Measurements from ENCODE around the gene TDRD6.

The TDRD6 gene

DNA sequence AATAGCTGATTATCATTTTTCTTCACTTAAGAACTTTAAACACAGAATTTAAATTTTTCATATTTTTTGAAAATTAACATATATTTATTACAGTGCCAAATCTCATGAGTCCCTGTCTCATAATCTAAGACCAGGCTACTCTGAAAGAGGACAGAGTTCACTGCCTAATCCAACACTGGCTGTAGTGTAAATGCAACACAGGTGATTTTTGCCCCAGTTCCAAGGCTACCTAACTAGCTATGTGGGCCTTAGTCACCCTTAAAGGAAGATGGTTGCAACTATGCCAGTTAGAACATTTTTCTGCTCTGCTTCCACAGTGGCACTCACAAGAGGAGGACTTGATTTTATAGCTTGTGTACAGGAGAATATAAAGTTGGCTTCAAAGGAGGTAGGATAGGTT is 30.0 kb upstream of the TDRD6 start:
- H3K9me3 Mint-ChIP-seq = no peaks in the 10 kb centered on the region
- H3K27me3 Mint-ChIP-seq = peaks cover 16 to 17% of the 10 kb centered on the region in 2 donors
- no peak overlapping the region for H3K4me3 Mint-ChIP-seq
- H3K27ac Mint-ChIP-seq = no peak overlapping the region
- H3K36me3 Mint-ChIP-seq = no peaks in the 10 kb centered on the region
- ATAC-seq (replicated peaks) (no peak), DNase-seq (no peak)
- peaks cover 4 to 10% of the 10 kb centered on the region in 2 donors for H3K4me1 Mint-ChIP-seq

DNA sequence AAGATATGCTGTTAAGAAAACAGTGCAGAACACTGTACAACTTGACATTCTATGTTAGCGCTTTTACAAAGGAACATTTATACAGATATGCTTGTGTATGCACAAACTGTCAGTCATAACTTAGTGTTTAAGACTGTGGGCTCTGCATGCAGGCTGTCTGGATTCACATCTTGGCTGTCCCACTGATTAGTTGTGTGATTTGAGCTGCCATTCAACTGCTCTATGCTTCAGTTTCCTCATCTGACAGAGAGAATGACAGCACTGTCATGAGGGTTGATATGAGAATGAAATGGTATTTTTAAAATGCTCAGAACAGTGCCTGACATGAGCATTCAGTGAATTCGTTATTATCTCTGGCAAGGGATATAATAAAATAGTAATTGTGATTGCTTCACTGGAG is 26.2 kb upstream of the TDRD6 start:
- no peak for ATAC-seq (replicated peaks)

DNA sequence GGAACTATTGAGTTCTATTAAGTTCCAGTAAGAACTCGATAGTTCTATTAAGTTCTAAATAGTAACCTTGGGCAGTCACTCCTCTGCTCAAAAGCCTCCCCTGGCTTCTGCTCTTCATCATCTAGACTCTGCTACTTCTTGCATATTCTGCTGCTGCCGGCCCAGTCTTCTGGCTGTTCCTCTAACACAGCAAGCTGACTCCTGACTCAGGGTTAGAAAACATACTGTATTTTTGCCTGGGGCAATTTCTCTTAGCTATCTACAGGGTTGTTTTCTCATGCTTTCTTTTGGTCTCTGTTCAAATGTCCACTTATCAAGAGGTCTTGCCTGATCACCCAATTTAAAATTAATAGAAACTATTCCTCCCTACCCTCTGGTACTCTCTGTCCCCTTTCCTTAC is 20.3 kb upstream of the TDRD6 start:
- DNase-seq (no peak), ATAC-seq (replicated peaks) (no peak)
- Mint-ChIP-seq H3K4me3 (no peak overlapping the region), H3K4me1 (no peaks in the 10 kb centered on the region), H3K9me3 (no peaks in the 10 kb centered on the region), H3K36me3 (no peaks in the 10 kb centered on the region), H3K27ac (no peak overlapping the region), H3K27me3 (no peaks in the 10 kb centered on the region)

More for the DNA sequence above, 26.2 kb upstream of the TDRD6 start:
- no peak overlapping the region for H3K27ac Mint-ChIP-seq
- H3K27me3 Mint-ChIP-seq = no peaks in the 10 kb centered on the region
- H3K4me3 Mint-ChIP-seq = no peak overlapping the region
- no peaks in the 10 kb centered on the region for H3K9me3 Mint-ChIP-seq
- H3K36me3 Mint-ChIP-seq = no peaks in the 10 kb centered on the region
- no peak for DNase-seq
- no peaks in the 10 kb centered on the region for H3K4me1 Mint-ChIP-seq

DNA sequence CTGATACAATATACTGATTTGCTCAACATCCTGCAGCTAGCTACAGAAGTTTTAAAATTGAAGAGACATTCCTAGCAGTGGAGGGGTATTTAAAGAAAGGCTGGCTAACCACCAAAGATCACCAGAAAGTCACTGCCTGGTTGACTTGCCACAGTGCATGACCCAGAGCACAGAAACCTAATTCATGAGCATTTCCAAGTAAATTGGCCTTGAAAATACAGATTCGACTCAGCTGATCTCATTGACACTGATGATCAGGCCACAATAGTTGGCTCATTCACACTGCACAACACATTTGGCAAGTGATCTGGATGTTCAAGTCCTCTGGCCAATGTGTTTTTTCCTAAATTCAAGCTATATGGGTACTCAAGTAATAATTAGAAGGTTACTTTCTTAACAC is 13.3 kb upstream of the TDRD6 start:
- Mint-ChIP-seq H3K4me1 (no peaks in the 10 kb centered on the region), H3K36me3 (no peaks in the 10 kb centered on the region), H3K4me3 (no peak overlapping the region), H3K27me3 (no peaks in the 10 kb centered on the region), H3K27ac (no peak overlapping the region), H3K9me3 (no peaks in the 10 kb centered on the region)
- ATAC-seq (replicated peaks) (no peak), DNase-seq (no peak)

DNA sequence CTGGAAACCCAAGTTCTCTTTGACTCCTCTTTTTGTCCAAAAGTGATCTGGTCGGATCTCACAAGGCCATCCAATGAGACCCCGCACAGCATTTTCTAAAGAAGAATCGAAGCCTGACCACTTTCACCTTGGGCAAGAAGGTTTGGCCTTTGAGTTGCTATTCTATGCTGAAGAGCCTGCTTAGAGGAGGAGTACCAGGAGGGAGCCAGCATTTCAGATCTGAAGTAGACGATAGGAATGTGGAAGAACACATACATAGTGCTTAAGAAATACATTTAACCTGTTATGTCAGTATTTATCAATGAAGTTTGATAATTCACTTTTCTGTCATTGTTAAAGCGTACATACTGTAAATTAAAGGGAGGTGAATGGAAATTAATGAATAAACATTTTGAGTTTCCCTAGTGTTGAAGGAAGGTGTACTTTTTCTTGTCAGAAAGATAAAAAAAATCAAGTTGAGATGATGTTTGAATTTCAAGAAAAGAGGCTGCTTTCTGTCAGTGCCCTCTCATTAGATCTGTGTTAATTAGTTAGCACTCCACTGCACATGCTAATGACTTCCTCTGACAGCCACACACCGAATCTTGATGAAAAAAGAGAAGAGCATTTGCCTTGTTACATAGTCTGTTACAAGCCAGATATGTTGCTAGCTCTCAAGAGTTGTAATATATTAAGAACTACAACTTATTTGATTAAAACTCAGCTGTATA is 10.9 kb upstream of the TDRD6 start:
- Mint-ChIP-seq H3K27me3 (peaks cover 0 to 3% of the 10 kb centered on the region in 2 donors), H3K4me3 (no peak overlapping the region), H3K27ac (no peak overlapping the region), H3K9me3 (no peaks in the 10 kb centered on the region), H3K36me3 (no peaks in the 10 kb centered on the region), H3K4me1 (no peaks in the 10 kb centered on the region)
- DNase-seq = no peak
- ATAC-seq (replicated peaks) = no peak

DNA sequence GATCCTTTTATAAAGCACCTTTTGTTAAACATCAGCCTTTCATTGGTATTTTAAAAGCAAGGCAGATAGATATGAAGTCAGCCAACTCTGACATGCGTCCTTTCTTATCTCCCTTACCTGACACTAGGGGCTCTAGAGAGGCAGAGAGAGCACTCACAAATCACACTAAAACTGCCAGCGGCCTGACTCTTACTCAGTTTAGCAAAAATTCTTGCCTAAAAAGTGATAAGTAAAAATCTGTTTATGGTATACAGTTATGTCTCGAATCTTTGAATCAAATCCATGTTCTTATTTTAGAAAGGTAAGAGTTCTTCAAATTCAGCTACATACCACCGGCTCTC is 10.4 kb upstream of the TDRD6 start:
- peaks cover 0 to 5% of the 10 kb centered on the region in 2 donors for H3K27me3 Mint-ChIP-seq

DNA sequence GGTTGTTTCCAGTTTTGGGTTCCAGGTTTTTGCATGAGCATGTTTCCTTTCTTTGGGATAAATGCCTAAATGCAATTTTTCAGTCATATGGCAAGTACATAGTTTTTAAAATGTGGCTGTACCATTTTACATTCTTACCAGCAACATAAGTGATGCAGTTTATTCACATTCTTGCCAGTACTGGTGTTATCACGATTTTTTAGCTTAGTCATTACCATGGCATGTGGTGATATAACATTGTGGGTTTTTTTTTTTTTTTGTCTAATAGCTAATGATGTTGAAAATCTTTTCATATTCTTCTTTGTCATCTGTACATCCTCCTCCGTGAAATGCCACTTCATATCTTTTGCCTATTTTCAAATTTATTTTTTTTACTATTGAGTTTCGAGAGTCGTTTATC is 2.9 kb upstream of the TDRD6 start:
- Mint-ChIP-seq H3K36me3 (no peaks in the 10 kb centered on the region), H3K27me3 (peaks cover under 1 to 9% of the 10 kb centered on the region in 2 donors), H3K4me3 (no peak overlapping the region), H3K4me1 (no peaks in the 10 kb centered on the region), H3K9me3 (no peaks in the 10 kb centered on the region), H3K27ac (no peak overlapping the region)
- DNase-seq (no peak), ATAC-seq (replicated peaks) (no peak)

More for the DNA sequence above, 10.4 kb upstream of the TDRD6 start:
- H3K4me1 Mint-ChIP-seq = no peaks in the 10 kb centered on the region
- ATAC-seq (replicated peaks) = no peak
- no peaks in the 10 kb centered on the region for H3K36me3 Mint-ChIP-seq
- no peak overlapping the region for H3K4me3 Mint-ChIP-seq
- DNase-seq = no peak
- H3K27ac Mint-ChIP-seq = no peak overlapping the region
- no peaks in the 10 kb centered on the region for H3K9me3 Mint-ChIP-seq

DNA sequence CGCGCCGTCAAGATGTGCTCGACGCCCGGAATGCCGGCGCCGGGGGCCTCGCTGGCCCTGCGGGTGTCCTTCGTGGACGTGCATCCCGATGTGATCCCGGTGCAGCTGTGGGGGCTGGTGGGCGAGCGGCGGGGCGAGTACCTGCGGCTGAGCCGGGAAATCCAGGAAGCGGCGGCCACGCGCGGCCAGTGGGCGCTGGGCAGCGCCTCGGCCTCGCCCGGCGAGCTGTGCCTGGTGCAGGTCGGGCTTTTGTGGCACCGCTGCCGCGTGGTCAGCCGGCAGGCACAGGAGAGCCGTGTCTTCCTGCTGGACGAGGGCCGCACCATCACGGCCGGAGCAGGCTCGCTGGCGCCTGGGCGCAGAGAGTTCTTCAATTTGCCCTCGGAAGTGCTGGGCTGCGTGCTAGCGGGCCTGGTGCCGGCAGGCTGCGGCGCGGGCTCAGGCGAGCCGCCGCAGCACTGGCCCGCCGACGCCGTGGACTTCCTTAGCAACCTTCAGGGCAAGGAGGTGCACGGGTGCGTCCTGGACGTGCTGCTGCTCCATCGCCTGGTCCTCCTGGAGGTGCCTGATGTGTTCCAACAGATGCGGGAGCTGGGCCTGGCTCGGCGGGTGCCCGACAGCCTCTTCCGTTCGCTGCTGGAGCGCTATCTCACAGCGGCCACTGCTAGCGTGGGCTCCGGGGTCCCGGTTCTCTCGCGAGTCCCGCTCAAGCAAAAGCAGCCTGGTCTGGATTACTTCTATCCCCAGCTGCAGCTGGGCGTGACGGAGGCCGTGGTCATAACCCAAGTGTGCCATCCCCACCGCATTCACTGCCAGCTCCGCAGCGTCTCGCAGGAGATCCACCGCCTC is 656 bp downstream of the TDRD6 start:
- Mint-ChIP-seq H3K36me3 (no peaks in the 10 kb centered on the region), H3K9me3 (no peaks in the 10 kb centered on the region), H3K4me3 (no peak overlapping the region), H3K4me1 (no peaks in the 10 kb centered on the region), H3K27me3 (peaks cover 4 to 5% of the 10 kb centered on the region in 2 donors), H3K27ac (no peak overlapping the region)
- ATAC-seq (replicated peaks) = no peak
- DNase-seq = no peak

DNA sequence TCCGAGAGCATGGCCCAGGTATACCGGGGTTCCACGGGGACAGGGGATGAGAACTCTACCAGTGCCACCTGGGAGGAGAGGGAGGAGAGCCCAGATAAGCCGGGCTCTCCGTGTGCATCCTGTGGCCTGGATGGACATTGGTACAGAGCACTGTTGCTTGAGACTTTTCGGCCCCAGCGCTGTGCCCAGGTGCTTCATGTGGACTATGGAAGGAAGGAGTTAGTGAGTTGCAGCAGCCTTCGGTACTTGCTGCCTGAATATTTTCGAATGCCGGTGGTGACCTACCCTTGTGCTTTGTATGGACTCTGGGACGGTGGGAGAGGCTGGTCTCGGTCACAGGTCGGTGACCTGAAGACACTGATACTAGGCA is 1.3 kb downstream of the TDRD6 start:
- no peaks in the 10 kb centered on the region for H3K4me1 Mint-ChIP-seq
- peaks cover 4 to 5% of the 10 kb centered on the region in 2 donors for H3K27me3 Mint-ChIP-seq
- no peaks in the 10 kb centered on the region for H3K9me3 Mint-ChIP-seq
- no peaks in the 10 kb centered on the region for H3K36me3 Mint-ChIP-seq
- H3K4me3 Mint-ChIP-seq = no peak overlapping the region
- ATAC-seq (replicated peaks) = no peak
- no peak for DNase-seq
- H3K27ac Mint-ChIP-seq = no peak overlapping the region

DNA sequence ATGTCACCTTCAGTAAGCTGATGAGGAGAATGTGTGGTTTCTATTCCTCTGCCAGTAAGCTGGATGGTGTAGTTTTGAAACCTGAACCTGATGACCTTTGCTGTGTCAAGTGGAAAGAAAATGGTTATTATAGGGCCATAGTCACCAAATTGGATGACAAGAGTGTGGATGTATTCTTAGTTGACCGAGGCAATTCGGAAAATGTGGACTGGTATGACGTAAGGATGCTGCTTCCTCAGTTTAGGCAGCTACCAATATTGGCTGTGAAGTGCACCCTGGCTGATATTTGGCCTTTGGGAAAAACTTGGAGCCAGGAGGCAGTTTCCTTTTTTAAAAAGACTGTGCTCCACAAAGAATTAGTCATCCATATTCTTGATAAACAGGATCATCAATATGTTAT is 2.0 kb downstream of the TDRD6 start:
- H3K9me3 Mint-ChIP-seq = no peaks in the 10 kb centered on the region
- ATAC-seq (replicated peaks) (no peak), DNase-seq (no peak)
- no peaks in the 10 kb centered on the region for H3K36me3 Mint-ChIP-seq
- no peaks in the 10 kb centered on the region for H3K4me1 Mint-ChIP-seq
- H3K27me3 Mint-ChIP-seq = peaks cover 4 to 5% of the 10 kb centered on the region in 2 donors
- no peak overlapping the region for H3K27ac Mint-ChIP-seq
- no peak overlapping the region for H3K4me3 Mint-ChIP-seq

DNA sequence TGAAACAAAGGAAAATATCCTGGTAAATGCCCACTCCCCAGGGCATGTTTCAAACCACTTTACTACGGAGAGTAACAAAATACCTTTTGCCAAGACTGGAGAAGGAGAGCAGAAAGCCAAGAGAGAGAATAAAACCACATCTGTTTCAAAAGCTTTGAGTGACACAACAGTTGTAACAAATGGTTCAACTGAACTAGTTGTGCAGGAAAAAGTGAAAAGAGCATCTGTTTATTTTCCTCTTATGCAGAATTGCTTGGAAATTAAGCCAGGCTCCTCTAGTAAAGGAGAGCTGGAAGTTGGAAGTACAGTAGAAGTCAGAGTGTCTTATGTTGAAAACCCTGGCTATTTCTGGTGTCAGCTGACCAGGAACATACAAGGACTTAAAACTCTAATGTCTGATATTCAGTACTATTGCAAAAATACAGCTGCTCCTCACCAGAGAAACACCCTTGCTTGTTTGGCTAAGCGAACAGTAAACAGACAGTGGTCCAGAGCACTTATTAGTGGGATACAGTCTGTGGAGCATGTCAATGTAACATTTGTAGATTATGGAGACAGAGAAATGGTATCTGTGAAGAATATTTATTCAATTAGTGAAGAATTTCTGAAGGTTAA is 2.6 kb downstream of the TDRD6 start:
- Mint-ChIP-seq H3K27ac (no peak overlapping the region), H3K27me3 (peaks cover 4 to 5% of the 10 kb centered on the region in 2 donors), H3K4me3 (no peak overlapping the region), H3K9me3 (no peaks in the 10 kb centered on the region), H3K4me1 (no peaks in the 10 kb centered on the region), H3K36me3 (no peaks in the 10 kb centered on the region)
- ATAC-seq (replicated peaks) = no peak
- no peak for DNase-seq

DNA sequence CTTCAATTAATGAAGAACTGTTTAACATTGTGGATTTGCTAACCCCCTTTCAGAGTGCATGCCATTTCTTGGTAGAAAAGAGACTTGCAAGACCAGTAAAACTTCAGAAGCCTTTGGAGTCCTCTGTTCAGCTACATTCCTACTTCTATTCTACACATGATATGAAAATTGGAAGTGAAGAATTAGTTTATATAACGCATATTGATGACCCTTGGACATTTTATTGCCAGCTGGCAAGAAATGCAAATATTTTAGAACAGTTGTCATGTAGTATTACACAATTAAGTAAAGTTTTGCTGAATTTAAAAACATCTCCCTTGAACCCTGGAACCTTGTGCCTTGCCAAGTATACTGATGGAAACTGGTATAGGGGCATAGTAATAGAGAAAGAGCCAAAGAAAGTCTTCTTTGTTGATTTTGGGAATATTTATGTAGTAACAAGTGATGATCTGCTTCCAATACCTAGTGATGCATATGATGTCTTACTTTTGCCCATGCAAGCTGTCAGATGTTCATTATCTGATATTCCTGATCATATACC is 3.3 kb downstream of the TDRD6 start:
- peaks cover 4 to 9% of the 10 kb centered on the region in 2 donors for H3K27me3 Mint-ChIP-seq
- H3K4me3 Mint-ChIP-seq = no peak overlapping the region
- ATAC-seq (replicated peaks) = no peak
- H3K9me3 Mint-ChIP-seq = no peaks in the 10 kb centered on the region
- no peak for DNase-seq
- no peak overlapping the region for H3K27ac Mint-ChIP-seq
- no peaks in the 10 kb centered on the region for H3K4me1 Mint-ChIP-seq
- H3K36me3 Mint-ChIP-seq = no peaks in the 10 kb centered on the region

DNA sequence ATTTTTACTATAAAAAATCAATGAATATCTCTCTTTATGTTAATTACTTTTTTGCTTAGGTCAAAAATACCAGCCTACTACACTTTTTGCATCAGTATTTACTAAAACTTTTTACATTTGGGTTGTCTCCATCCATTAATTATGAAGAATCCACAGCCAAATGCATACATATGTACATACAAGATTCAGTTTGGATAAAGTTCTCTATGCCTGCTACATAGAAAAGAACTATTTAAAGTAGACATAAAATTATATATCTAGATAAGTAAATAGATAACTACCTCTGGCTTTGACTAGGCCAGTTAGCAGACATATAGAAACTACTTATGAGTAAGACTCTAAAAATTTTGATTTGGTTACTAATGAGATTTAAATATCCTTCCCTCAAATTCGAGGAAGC is 12.3 kb downstream of the TDRD6 start:
- Mint-ChIP-seq H3K4me3 (no peak overlapping the region), H3K27me3 (peaks cover 15 to 19% of the 10 kb centered on the region in 2 donors), H3K4me1 (no peaks in the 10 kb centered on the region), H3K36me3 (no peaks in the 10 kb centered on the region), H3K9me3 (no peaks in the 10 kb centered on the region), H3K27ac (no peak overlapping the region)
- DNase-seq = no peak
- no peak for ATAC-seq (replicated peaks)

DNA sequence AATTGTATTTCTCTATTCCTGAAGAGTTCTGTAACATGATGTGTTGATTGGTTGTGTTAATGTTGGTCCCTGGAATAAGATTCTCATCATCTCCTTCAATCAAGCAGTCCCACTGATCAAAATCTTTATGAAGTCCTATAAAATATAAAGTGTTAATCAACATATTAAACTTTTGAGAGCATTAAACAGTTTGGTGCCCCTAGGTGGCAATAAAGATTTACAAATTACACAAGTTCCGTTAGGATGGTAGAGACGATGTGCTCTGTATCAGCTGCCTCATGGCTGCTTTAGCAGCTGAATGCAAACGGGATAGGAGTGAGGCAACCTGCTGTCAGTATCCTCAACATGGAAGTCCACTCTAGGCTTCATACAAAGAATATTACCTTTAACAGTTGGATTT is 16.9 kb downstream of the TDRD6 start:
- Mint-ChIP-seq H3K4me3 (no peak overlapping the region), H3K4me1 (no peaks in the 10 kb centered on the region), H3K36me3 (no peaks in the 10 kb centered on the region), H3K27me3 (peaks cover 5 to 13% of the 10 kb centered on the region in 2 donors), H3K9me3 (no peaks in the 10 kb centered on the region), H3K27ac (no peak overlapping the region)
- ATAC-seq (replicated peaks) (peak in 1 of 2 donors; percentile 39), DNase-seq (no peak)

DNA sequence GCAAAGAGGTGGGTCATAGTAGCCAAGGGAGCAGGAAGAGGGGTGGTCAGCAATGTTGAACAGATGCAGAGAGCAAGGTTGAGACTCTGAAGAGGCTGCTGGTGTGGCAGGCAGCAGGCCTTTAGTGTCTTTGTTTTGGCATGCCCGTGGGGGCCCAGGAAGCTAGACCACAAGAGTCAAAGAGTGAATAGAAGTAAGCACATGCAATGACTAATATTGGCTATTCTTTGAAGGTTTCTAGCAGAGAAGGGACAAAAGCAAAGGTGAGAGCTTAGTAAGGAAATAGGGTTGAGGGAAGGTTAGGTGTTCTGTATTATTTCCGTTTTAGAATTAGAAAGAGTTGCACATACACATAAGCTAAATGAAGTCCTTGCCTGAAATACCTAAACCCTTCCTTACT is 18.8 kb downstream of the TDRD6 start:
- Mint-ChIP-seq H3K4me3 (no peak overlapping the region), H3K27ac (no peak overlapping the region), H3K36me3 (no peaks in the 10 kb centered on the region), H3K4me1 (no peaks in the 10 kb centered on the region), H3K27me3 (peaks cover 5 to 13% of the 10 kb centered on the region in 2 donors), H3K9me3 (no peaks in the 10 kb centered on the region)
- DNase-seq = no peak
- ATAC-seq (replicated peaks) = no peak
